Fibroblast of skin of left quadriceps (primary cell): Measurements from ENCODE around the gene ATP6V1F.
"Not testable (repeated sequence)": the region's sequence is repeated elsewhere in the genome, so short reads cannot be mapped to it uniquely, and the experiment has no call there.

ENCODE experiments used
- DNase-seq, 2 experiments: peaks; one replicate each; pipeline ENCODE4 v3.0.0-alpha.2; 2013; ENCODE audit warnings: low read depth in 2 of 2

ATP6V1F gene

DNA sequence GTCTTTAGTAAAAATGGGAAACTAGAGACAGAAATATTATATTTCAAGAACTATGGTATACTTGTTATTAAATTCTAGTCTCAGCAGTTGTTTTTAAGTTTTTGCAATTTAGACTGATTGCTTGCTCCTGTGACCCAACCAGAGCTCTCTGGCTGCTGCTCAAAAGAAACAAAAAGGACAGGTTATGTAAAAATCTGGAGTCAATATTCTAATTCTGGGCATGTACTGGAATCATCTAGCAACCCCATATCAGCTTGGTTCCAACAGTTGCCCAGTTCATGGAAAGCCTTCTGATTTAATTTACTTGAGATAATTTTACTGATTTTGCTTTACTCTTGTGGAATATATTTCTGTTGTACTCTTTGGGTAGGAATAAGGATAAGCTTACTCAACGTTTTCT, 37.6 kb downstream of the ATP6V1F start:
- DNase-seq, result no peak

GRCh38 chr7:128902761-128903585, 40.3 kb downstream of the ATP6V1F start:
- DNase-seq, result no peak

DNA sequence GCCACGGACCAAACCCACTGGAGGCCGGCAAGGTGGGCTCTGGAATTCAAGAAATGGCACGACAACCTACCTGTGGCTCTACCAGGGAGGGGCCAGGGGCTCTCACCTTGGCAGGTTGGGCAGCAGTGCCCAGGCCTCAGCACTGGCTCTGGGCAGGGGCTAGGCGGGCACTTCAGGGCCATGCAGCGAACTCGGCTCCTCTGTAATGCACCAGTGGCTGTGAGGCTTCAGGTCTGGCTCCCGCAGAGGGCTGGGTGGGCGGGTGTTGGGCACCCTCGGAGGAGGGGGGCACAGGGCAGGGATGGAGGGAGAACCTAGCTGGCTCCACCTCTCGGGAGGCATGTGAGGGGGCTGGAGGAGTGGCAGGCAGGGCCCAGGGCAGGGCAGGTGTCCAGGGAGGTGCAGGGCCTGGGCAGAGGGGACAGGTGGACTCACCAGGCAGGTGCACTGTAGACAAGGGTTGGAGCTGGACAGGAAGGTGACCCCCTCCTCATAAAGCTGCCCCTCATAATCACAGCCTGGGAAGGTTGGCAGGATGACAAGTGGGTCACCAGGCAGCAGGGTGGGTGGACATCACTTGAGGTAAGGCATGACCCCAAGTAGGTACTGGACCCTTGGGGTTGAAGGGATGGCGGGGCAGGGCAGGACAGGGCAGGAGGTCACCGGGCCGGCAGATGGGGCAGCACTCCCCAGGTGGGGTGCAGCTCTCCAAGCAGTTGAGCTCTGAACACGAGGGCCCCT, 41.1 kb downstream of the ATP6V1F start:
- no peak for DNase-seq

- peak in 1 of 2 experiments; percentile 10 for DNase-seq
Measured at GRCh38 chr7:128904381-128905197, 41.9 kb downstream of the ATP6V1F start.

DNA sequence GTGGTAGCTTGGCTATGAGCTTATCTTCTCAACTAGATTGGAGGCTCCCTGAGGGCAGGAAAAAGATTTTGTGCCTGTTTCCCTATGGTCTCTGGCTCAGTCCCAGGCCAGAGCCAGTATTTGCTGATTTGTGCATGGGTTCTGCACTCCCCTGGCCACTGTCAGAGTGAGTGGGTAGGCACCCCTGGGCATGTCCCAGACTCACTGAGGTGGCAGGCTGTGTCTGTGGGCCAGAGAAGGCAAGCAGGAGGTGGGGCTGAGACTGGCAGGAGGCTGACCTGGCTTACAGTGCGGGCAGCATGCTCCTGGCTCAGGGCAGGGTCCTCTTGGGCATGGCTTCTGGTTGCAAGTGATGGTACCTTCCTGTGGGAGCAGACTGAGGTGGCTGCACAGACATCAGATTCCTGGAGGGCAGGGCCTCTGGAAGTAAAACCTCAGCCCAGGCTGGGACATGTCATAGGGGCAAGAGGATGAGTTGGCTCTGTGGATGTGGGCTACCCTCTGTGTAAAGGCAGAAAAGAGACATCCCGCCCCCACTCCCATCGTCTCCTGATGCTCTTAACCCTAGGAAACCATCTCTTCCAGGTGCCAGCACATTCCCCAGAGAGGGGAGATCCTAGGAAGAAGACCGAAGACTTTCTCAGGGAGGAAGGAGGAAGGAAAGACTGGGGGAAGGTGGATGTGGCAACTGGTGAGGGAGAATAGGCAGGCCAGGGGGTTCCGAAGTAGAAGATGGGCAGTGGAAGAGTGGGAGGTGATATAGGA, 43.5 kb downstream of the ATP6V1F start:
- no peak for DNase-seq

DNA sequence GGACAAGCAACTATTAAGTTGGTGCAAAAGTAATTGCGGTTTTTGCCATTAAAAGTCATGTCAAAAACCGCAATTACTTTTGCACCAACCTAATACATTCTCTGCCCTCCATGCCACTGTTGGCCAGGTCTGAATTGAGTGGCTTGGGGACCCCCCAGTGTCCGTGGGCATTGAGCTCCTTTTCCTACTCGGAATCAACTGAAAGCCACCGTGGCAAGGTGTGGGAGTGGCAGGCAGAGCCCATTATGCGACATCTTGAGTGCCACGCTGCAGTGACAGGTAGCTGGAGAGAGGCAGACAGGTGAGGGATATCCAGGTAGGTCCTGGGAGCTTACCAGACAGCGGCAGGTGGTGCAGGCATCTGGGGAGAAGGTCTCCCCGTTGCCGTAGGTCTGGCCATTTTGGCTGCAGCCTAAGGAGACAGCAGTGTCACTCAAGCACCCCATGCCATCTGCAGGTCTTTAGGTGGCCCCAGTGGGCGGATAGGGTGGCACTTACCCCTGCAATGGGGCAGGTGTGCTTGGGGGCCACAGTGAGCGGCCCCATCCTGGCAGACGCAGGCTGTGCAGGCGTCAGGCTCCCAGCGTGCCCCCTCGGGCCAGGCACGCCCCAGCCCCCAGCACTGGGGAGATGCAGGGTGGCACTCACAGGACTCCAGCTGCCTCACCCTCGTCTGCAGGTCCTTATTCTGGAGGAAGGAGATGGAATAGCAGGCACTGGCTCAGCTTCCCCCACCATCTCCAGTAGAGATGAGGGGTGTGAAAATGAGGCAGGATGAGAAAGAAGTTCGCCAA, 44.3 kb downstream of the ATP6V1F start:
- no peak for DNase-seq

GRCh38 chr7:128908750-128909624, 46.3 kb downstream of the ATP6V1F start:
- no peak for DNase-seq

DNA sequence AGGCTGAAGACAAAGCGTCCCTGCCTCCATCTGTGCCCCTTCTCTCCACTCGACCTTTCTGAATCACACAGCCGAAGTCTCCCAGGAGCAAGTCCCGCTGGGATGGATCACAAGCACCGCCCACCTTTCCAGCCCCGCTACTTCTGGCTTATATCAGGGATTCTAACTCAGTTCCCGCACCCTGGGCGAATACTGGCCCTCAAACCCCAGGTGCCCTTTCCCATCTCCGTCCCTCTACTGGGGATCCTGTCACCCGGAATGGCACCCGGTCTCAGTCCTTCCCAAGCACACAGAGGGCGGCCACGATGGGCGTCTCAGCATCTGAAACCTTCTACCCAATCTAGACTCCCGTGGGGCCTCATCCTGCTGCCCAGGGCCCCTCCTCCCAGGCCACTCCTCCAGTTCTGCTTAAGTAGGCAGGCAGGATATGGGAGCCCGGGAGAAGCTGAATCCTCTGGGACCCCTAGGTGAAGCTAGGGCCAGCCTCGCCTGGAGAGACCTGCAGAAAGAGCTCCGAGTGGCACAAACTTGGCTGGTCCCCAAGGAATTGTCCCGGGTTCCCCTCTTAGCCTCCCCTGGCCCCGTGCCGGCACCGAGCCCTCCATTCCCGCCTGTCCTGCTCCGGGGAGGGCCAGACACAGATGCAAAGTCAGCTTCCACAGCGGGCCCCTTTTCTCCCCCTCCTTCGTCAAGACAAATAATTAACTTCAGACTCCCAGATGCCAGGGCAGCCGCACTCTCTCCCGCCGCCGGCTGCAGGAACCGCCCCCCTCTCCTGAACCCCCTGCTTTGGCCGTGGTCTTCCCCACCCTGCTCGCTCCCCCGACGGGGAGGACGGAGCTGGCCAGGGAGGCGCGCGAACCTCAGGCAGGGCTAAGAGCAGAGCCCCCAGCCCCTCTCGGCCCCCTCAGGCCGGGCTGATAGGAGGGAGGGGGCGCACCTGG, 47.2 kb downstream of the ATP6V1F start:
- DNase-seq, result peak in 1 of 2 experiments; percentile 4

DNA sequence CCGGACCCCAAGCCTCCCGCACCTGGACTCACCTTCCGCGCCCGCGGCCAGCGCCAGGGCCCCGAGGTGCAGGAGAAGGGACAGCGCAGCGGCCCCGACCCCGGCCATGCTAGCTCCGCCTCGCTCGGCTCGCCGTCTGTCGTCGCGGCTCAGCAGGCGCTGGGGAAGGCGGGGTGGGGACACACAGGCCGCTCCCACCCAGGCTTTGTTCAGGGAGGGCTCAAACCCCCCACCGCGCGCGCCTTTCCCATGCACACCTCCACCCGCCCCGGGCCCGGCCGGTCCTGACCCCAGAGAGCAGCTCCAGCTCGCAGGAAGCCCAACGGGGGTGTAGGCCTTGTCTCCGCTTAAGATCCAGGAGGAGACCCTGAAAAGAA, 47.9 kb downstream of the ATP6V1F start, which contains the start of gene KCP:
TSS of gene KCP (minus strand) at position 141 of the 377 bp plus-strand sequence. CDS start at position 108, 33 bp downstream.
- no peak for DNase-seq

GRCh38 chr7:128911423-128912031, 48.9 kb downstream of the ATP6V1F start:
- no peak for DNase-seq

DNA sequence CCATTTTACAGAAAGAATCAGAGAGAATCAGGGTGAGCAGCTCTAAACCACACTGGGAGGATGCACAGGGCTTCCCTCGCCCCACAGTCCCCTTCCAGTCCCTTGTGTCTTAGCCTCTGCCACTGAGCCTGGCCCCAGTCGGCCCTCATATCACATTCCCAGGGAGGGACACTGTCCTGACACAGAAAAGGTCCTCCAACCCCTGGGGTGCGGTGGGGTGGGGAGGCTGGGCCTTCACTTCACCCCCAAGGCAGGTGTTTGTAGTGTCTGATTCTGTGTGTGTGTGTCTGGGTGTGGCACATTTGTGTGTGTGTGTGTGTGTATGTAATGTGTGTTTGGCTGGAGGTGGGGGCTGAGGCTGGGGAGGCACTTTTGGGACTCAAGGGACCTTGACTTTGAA, 49.6 kb downstream of the ATP6V1F start:
- DNase-seq, result no peak

DNA sequence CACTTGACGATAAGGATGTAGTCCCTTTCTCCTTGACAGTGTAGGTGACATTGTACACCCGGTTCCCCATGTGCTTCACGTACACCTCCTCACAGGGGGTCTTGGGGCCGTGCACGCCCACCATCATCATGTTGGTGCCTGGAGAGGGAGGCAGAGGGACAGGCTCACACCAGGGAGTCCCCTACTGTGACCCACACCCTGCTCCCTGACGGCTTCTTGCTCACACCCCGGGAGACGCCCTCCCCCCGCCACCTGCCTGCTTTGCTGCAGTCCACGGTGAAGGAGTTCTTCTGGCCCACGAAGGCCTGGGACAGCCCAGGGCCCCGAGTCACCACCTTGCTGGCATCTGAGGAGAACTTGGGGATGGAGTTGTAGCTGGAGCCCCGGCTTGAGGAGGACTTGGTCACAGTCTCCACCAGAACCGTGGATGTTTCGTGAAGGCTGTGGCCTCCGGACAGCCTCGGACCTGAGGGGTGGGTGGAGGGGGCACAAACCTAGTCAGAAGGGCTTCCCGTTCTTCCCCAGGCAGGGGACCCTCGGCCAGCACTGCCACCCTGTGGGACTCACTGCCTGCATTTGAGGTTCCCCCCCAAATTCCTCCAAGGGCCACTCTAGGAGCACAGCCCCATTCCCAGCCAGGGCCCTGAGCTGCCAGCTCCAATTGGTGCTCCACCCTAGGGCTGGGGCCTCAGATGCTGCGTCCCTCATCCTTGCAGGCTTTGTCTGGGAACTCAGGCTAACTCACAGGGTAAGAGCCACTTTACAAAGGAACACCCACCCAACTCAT, 50.2 kb downstream of the ATP6V1F start:
- not testable (repeated sequence) for DNase-seq

DNA sequence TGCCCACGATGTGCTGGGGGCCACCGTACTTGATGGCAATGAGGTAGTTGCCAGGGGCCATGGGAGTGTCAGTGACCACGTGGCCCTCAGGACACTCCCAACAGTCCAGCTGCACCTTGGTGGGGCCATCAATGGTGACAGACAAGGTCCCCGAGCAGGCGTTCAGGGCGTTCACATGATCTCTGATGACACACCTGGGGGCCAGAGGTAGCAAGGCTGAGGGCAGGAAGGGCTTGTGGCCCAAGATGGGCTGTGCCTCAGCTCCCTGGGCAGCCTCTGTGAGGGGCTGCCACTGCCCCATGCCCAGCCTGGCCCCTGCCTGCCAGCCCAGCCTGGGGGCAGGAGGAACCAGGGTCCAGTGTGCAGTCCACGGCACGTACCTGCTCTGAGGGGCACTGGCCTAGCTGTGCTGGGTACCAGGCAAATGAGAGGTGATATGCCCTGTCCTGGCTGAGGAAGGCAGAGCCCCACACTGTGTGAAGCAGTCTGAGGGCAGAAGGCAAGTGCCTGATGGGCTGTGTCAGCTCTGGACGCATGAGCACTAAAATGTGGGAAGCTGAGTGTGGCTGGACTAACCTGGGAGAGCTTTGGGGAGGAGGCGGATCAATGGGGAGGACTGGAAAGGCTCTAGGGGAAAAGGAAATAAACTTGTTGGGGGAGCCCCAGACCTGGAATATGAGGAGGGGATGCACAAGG, 51.4 kb downstream of the ATP6V1F start:
- DNase-seq, result no peak

DNA sequence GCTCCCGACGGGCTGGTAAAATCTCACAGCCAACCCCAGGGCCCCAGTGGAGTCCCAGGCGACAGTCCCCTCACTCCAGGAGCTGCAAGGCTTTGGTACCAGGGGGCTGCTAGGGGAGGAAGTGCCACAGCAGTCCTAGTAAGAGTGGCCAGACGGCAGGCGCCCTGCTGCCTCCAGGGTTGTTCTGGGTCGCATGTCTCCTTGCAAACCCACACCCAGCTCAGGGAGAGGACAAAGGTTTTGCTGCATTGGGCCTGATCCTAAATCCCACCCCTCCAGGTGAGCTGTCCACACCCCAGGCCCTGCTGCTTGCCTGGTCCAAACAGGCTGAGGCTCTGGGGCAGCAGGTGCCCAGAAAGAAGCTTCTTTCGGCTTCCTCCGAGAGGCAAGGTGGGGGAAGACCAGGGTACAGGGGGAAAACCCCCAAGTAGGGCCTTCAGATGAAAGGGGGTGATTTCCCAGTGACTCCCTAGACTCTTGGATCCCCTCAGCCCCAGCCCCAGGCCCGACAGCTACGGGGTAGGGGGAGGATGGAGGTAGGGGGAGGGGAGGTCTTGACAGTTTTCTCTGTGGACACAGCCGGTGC, 52.0 kb downstream of the ATP6V1F start:
- DNase-seq, result no peak

- DNase-seq, result no peak
Measured at GRCh38 chr7:128915271-128915819, 52.7 kb downstream of the ATP6V1F start.
